Neural cell (in vitro differentiated cells): Measurements from ENCODE around the gene MYMK. TPM values are rescaled to one million over a fixed set of nuclear protein-coding genes. Genes with fewer than 3 reads are reported as not detected.

Source experiments
- H2AFZ ChIP-seq: fragments of 200-600, 300-800 bp; sonication (generic), shearing (Covaris generic); 2 replicates; pipeline ENCODE4 v1.6.0; 2014; ENCODE audit warnings: low read depth, mild to moderate bottlenecking, antibody characterized with exemption, low read length, moderate library complexity
- H3F3A ChIP-seq: fragments of 200-600 bp; shearing (Covaris generic); 2 replicates; pipeline ENCODE4 v1.6.1; 2016; ENCODE audit warnings: mild to moderate bottlenecking, moderate library complexity, mixed read lengths, antibody characterized with exemption, low read length; ENCODE audit not compliant: insufficient read depth, poor library complexity, severe bottlenecking
- H3K27ac ChIP-seq: fragments of 200-600, 300-800 bp; sonication (generic), shearing (Covaris generic); 2 replicates; pipeline ENCODE4 v1.5.1; 2014; ENCODE audit warnings: mild to moderate bottlenecking, low read length, moderate library complexity
- H3K27me3 ChIP-seq: fragments of 300-800, 200-600 bp; sonication (generic), shearing (Covaris generic); 2 replicates; pipeline ENCODE4 v1.6.0; 2014; ENCODE audit warnings: mild to moderate bottlenecking, low read depth, low read length, moderate library complexity; ENCODE audit not compliant: insufficient read depth
- H3K36me3 ChIP-seq: fragments of 300-800, 200-600 bp; sonication (generic), shearing (Covaris generic); 2 replicates; pipeline ENCODE4 v1.5.1; 2014; ENCODE audit warnings: mild to moderate bottlenecking, antibody characterized with exemption, low read length, moderate library complexity; ENCODE audit not compliant: insufficient read depth
- H3K4me2 ChIP-seq: fragments of 300-800, 200-600 bp; sonication (generic), shearing (Covaris generic); 2 replicates; pipeline ENCODE4 v1.6.0; 2014; ENCODE audit warnings: mild to moderate bottlenecking, low read length
- H3K4me3 ChIP-seq: fragments of 300-800, 200-600 bp; sonication (generic), shearing (Covaris generic); 2 replicates; pipeline ENCODE4 v1.5.1; 2014; ENCODE audit warnings: mild to moderate bottlenecking, low read length, moderate library complexity
- H3K79me2 ChIP-seq: fragments of 200-600 bp; shearing (Covaris generic); replicated peaks from 2 replicates; pipeline ENCODE4 v1.6.0; 2014; ENCODE audit warnings: mild to moderate bottlenecking, low read length, moderate library complexity; ENCODE audit not compliant: insufficient read depth
- H3K9ac ChIP-seq: fragments of 300-800, 200-600 bp; sonication (generic), shearing (Covaris generic); 2 replicates; pipeline ENCODE4 v1.6.1; 2016; ENCODE audit warnings: mild to moderate bottlenecking, low read length, mixed read lengths
- H3K9me2 ChIP-seq: fragments of 200-600 bp; shearing (Covaris generic); 2 replicates; pipeline ENCODE4 v1.6.1; 2016; ENCODE audit warnings: mild to moderate bottlenecking, low read length, mixed read lengths; ENCODE audit not compliant: insufficient read depth
- H3K9me3 ChIP-seq: fragments of 200-600, 300-800 bp; sonication (generic), shearing (Covaris generic); 2 replicates; pipeline ENCODE4 v1.6.1; 2016; ENCODE audit warnings: mild to moderate bottlenecking, mixed run types, low read length, moderate library complexity, mixed read lengths
- H4K20me1 ChIP-seq: fragments of 200-600 bp; shearing (Covaris generic); 2 replicates; pipeline ENCODE4 v1.6.1; 2016; ENCODE audit warnings: mild to moderate bottlenecking, mixed run types; ENCODE audit not compliant: insufficient read depth
- EP300 ChIP-seq: fragments of 450-650 bp; conservative IDR thresholded peaks from 2 replicates; pipeline ENCODE4 v1.6.1; 2014; ENCODE audit warnings: antibody characterized with exemption, mild to moderate bottlenecking, moderate library complexity; ENCODE audit not compliant: poor library complexity, severe bottlenecking
- EZH2 ChIP-seq: fragments of 200-600, 300-800 bp; shearing (Covaris generic), sonication (generic); IDR thresholded peaks from 2 replicates; pipeline ENCODE4 v1.6.1; 2014; ENCODE audit warnings: antibody characterized with exemption, low read length, borderline replicate concordance, mild to moderate bottlenecking; ENCODE audit not compliant: insufficient read depth, poor library complexity, severe bottlenecking
- MXI1 ChIP-seq: fragments of 450-650 bp; conservative IDR thresholded peaks from 2 replicates; pipeline ENCODE4 v1.6.1; 2014; ENCODE audit warnings: antibody characterized with exemption, mild to moderate bottlenecking; ENCODE audit not compliant: poor library complexity, severe bottlenecking
- POLR2AphosphoS5 ChIP-seq: IDR thresholded peaks from 2 replicates; pipeline ENCODE4 v1.6.1; 2012
- RAD21 ChIP-seq: fragments of 450-650 bp; conservative IDR thresholded peaks from 2 replicates; pipeline ENCODE4 v1.6.1; 2014; ENCODE audit warnings: antibody characterized with exemption, mild to moderate bottlenecking, moderate library complexity
- SMC3 ChIP-seq: fragments of 450-650 bp; conservative IDR thresholded peaks from 2 replicates; pipeline ENCODE4 v1.6.1; 2014; ENCODE audit warnings: antibody characterized with exemption, mild to moderate bottlenecking, moderate library complexity; ENCODE audit not compliant: poor library complexity
- TAF1 ChIP-seq: IDR thresholded peaks from 2 replicates; pipeline ENCODE4 v1.6.1; 2012; ENCODE audit warnings: low read depth
- polyA plus RNA-seq: library from polyadenylated mRNA; depleted of rRNA; stranded (reverse); fragments of >200 nt; gene quantifications from 2 replicates; pipeline ENCODE4 v1.2.3, GENCODE V29; 2014
- TF ChIP-seq, protein P1 (sequence below): IDR thresholded peaks from 2 replicates; pipeline ENCODE4 v1.6.1; 2012; ENCODE audit warnings: borderline replicate concordance
- TF ChIP-seq, protein P2 (sequence below): fragments of 450-650 bp; IDR thresholded peaks from 2 replicates; pipeline ENCODE4 v1.5.1; 2014; ENCODE audit warnings: antibody characterized with exemption, mild to moderate bottlenecking, moderate library complexity; ENCODE audit not compliant: poor library complexity, severe bottlenecking

Gene MYMK
- polyA plus RNA-seq, 1 donor from 2014 or later = not detected

DNA sequence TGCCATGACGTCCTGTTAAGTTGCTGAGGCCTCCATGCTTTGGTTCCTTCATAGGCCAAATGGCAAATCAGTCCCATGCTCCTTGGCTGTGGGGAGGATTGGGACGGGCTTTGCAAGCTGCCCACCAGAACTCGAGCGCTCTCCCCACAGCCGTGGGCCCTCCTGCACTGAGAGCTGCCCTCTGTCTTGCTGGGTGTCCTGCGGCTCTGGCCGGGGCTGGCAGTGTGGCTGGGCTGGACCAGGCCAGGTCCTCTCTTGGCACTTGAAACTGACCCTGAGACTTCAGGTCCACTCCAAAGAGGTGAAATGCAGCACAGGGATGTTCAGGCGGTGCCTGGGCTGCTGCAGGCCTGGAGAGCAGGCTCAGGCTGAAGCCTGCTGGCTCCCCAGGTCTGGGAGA lies 7.0 kb downstream of the MYMK start:
- no peak for TF ChIP-seq TAF1
- TF ChIP-seq, protein P1, sequence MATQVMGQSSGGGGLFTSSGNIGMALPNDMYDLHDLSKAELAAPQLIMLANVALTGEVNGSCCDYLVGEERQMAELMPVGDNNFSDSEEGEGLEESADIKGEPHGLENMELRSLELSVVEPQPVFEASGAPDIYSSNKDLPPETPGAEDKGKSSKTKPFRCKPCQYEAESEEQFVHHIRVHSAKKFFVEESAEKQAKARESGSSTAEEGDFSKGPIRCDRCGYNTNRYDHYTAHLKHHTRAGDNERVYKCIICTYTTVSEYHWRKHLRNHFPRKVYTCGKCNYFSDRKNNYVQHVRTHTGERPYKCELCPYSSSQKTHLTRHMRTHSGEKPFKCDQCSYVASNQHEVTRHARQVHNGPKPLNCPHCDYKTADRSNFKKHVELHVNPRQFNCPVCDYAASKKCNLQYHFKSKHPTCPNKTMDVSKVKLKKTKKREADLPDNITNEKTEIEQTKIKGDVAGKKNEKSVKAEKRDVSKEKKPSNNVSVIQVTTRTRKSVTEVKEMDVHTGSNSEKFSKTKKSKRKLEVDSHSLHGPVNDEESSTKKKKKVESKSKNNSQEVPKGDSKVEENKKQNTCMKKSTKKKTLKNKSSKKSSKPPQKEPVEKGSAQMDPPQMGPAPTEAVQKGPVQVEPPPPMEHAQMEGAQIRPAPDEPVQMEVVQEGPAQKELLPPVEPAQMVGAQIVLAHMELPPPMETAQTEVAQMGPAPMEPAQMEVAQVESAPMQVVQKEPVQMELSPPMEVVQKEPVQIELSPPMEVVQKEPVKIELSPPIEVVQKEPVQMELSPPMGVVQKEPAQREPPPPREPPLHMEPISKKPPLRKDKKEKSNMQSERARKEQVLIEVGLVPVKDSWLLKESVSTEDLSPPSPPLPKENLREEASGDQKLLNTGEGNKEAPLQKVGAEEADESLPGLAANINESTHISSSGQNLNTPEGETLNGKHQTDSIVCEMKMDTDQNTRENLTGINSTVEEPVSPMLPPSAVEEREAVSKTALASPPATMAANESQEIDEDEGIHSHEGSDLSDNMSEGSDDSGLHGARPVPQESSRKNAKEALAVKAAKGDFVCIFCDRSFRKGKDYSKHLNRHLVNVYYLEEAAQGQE = no peak
- TF ChIP-seq EP300 = no peak
- no peak for TF ChIP-seq RAD21
- TF ChIP-seq EZH2 = no peak
- no peak for TF ChIP-seq MXI1
- no peak for TF ChIP-seq POLR2AphosphoS5
- no peak for TF ChIP-seq SMC3
- TF ChIP-seq, protein P2, sequence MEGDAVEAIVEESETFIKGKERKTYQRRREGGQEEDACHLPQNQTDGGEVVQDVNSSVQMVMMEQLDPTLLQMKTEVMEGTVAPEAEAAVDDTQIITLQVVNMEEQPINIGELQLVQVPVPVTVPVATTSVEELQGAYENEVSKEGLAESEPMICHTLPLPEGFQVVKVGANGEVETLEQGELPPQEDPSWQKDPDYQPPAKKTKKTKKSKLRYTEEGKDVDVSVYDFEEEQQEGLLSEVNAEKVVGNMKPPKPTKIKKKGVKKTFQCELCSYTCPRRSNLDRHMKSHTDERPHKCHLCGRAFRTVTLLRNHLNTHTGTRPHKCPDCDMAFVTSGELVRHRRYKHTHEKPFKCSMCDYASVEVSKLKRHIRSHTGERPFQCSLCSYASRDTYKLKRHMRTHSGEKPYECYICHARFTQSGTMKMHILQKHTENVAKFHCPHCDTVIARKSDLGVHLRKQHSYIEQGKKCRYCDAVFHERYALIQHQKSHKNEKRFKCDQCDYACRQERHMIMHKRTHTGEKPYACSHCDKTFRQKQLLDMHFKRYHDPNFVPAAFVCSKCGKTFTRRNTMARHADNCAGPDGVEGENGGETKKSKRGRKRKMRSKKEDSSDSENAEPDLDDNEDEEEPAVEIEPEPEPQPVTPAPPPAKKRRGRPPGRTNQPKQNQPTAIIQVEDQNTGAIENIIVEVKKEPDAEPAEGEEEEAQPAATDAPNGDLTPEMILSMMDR = no peak

DNA sequence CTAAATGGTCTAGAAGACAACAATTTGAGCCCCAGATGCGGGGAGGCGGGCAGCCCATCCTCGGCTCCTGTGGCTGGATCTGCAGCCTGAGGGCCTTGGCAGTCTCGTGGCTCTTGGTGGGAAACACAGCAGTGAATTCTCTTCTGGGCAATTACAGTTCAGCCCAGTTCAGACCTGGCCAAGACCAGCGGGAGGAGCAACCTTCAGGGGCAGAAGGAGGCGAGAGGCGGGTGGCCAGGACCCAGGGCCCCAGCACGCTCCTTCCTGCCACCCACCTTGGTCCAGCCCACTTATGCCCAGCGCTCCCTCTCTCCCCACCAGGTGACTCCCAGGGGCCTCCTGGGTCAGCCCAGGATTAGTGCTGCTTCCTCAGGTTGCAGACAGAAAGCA lies 7.8 kb downstream of the MYMK start:
- H4K20me1 ChIP-seq = no peaks in the 10 kb centered on the region
- H3K27ac ChIP-seq = no peak overlapping the region
- H2AFZ ChIP-seq = no peak overlapping the region
- no peaks in the 10 kb centered on the region for H3K79me2 ChIP-seq
- H3K27me3 ChIP-seq = no peaks in the 10 kb centered on the region
- no peaks in the 10 kb centered on the region for H3K36me3 ChIP-seq
- H3K9me2 ChIP-seq = no peaks in the 10 kb centered on the region
- no peak overlapping the region for H3K4me2 ChIP-seq
- no peaks in the 10 kb centered on the region for H3F3A ChIP-seq
- H3K9me3 ChIP-seq = no peaks in the 10 kb centered on the region
- TF ChIP-seq POLR2AphosphoS5 (no peak), EZH2 (no peak), MXI1 (no peak), RAD21 (no peak), SMC3 (no peak), EP300 (no peak), TAF1 (no peak)
- no peak overlapping the region for H3K9ac ChIP-seq
- H3K4me3 ChIP-seq = no peak overlapping the region

More for the DNA sequence above, 7.0 kb downstream of the MYMK start:
- Histone ChIP-seq H3F3A (no peaks in the 10 kb centered on the region), H4K20me1 (no peaks in the 10 kb centered on the region), H3K36me3 (no peaks in the 10 kb centered on the region), H3K4me2 (no peak overlapping the region), H3K9me2 (no peaks in the 10 kb centered on the region), H3K9ac (no peak overlapping the region), H3K9me3 (no peaks in the 10 kb centered on the region), H3K4me3 (no peak overlapping the region), H3K79me2 (no peaks in the 10 kb centered on the region), H2AFZ (no peak overlapping the region), H3K27me3 (no peaks in the 10 kb centered on the region), H3K27ac (no peak overlapping the region)
